Endothelial cell of umbilical vein (primary cell): ENCODE data around the gene SHC4. TPM values are rescaled to one million over a fixed set of nuclear protein-coding genes. Genes with fewer than 3 reads are reported as not detected.

ENCODE experiments used
- BruUV-seq: library from RNA; stranded (reverse); fragments of 400-500 nt; replicated peaks from 2 replicates; lab custom pipeline; 2021; lab: Mats Ljungman, UMichigan
- CTCF ChIA-PET: fragments of 300-600, 350-600 bp; sonication (Branson Sonifier 250); formaldehyde crosslinking; loops from one replicate; lab custom pipeline; 2021; ENCODE audit warnings: antibody characterized with exemption, inconsistent platforms; lab: Charles Lee
- POLR2A ChIA-PET: fragments of 300-600, 350-600 bp; sonication (Branson Sonifier 250); formaldehyde crosslinking; loops from one replicate; lab custom pipeline; 2021; ENCODE audit warnings: antibody characterized with exemption, inconsistent platforms; lab: Charles Lee
- DNase-seq: peaks from one replicate; pipeline ENCODE4 v3.0.0-alpha.2; 2011; ENCODE audit warnings: low read depth, low spot score
- FAIRE-seq: peaks from 2 replicates; lab custom pipeline; 2011; peaks lifted over from hg19 to GRCh38; lab: Jason Lieb, UNC
- H2AFZ ChIP-seq: 2 replicates; pipeline ENCODE4 v1.6.0; 2012; ENCODE audit warnings: low read depth, low read length, control low read depth, inconsistent platforms
- H3K27ac ChIP-seq: 2 replicates; pipeline ENCODE4 v1.5.1; 2011; ENCODE audit warnings: low read depth, mild to moderate bottlenecking, control low read depth, low read length, moderate library complexity; ENCODE audit not compliant: insufficient read depth
- H3K27me3 ChIP-seq, 2 experiments: 2 replicates each; pipeline versions ENCODE4 v1.6.0 to v1.6.1; 2011; ENCODE audit warnings: low read length in 2 of 2, mixed read lengths in 1 of 2; ENCODE audit not compliant: control insufficient read depth in 2 of 2, insufficient read depth in 2 of 2
- H3K36me3 ChIP-seq, 2 experiments: 2 replicates in 1 of 2; 3 replicates in 1 of 2; pipeline ENCODE4 v1.5.1; 2011; ENCODE audit warnings: low read length in 2 of 2, mild to moderate bottlenecking in 1 of 2, moderate library complexity in 1 of 2; ENCODE audit not compliant: control insufficient read depth in 2 of 2, insufficient read depth in 2 of 2; ENCODE audit errors: extremely low read depth in 1 of 2
- H3K4me1 ChIP-seq: 3 replicates; pipeline ENCODE4 v1.5.1; 2011; ENCODE audit warnings: mild to moderate bottlenecking, low read length; ENCODE audit not compliant: control insufficient read depth, insufficient read depth; ENCODE audit errors: extremely low read depth
- H3K4me2 ChIP-seq: 2 replicates; pipeline ENCODE4 v1.6.1; 2011; ENCODE audit warnings: low read length, control low read depth, mixed read lengths; ENCODE audit not compliant: insufficient read depth
- H3K4me3 ChIP-seq, 3 experiments: fragments of 200-600 bp in 1 of 3; sonication (generic), shearing (Covaris generic) in 1 of 3; replicated peaks in 1 of 3; 2 replicates each; pipeline ENCODE4 v1.5.1; 2011 to 2016; ENCODE audit warnings: control low read depth in 3 of 3, low read length in 3 of 3, mild to moderate bottlenecking in 2 of 3, inconsistent platforms in 1 of 3, low read depth in 1 of 3, moderate library complexity in 1 of 3; ENCODE audit not compliant: insufficient read depth in 1 of 3
- H3K79me2 ChIP-seq: 2 replicates; pipeline ENCODE4 v1.6.0; 2012; ENCODE audit warnings: low read length, inconsistent platforms; ENCODE audit not compliant: control insufficient read depth, insufficient read depth
- H3K9ac ChIP-seq: replicated peaks from 2 replicates; pipeline ENCODE3; 2011; ENCODE audit warnings: low read length, control low read depth; ENCODE audit not compliant: insufficient read depth; ENCODE audit errors: extremely low read depth
- H3K9me1 ChIP-seq: replicated peaks from 3 replicates; pipeline ENCODE4 v1.6.0; 2011; ENCODE audit warnings: mild to moderate bottlenecking, low read length; ENCODE audit not compliant: control insufficient read depth, insufficient read depth; ENCODE audit errors: extremely low read depth
- H3K9me3 ChIP-seq: replicated peaks from 2 replicates; pipeline ENCODE4 v1.5.1; 2012; ENCODE audit warnings: low read length, inconsistent platforms; ENCODE audit not compliant: control insufficient read depth, insufficient read depth
- H4K20me1 ChIP-seq: replicated peaks from 2 replicates; pipeline ENCODE3; 2011; ENCODE audit warnings: mild to moderate bottlenecking, low read length; ENCODE audit not compliant: control insufficient read depth, insufficient read depth; ENCODE audit errors: extremely low read depth
- CTCF ChIP-seq, 2 donors: IDR thresholded peaks; 1 replicate in 1 of 2; 2 replicates in 1 of 2; pipeline ENCODE4 v1.5.1; 2011; ENCODE audit warnings: low read length in 2 of 2, mild to moderate bottlenecking in 2 of 2, moderate library complexity in 2 of 2, control low read depth in 1 of 2, inconsistent platforms in 1 of 2, low read depth in 1 of 2; ENCODE audit not compliant: insufficient read depth in 1 of 2; ENCODE audit errors: extremely low read depth in 1 of 2
- EZH2 ChIP-seq: IDR thresholded peaks from 2 replicates; pipeline ENCODE4 v1.6.1; 2012; ENCODE audit warnings: borderline replicate concordance, low read depth, mild to moderate bottlenecking, moderate library complexity, low read length, inconsistent platforms; ENCODE audit not compliant: severe bottlenecking
- FOS ChIP-seq: IDR thresholded peaks from 2 replicates; pipeline ENCODE4 v1.6.1; 2011; ENCODE audit warnings: mild to moderate bottlenecking, low read length, moderate library complexity, borderline replicate concordance; ENCODE audit not compliant: insufficient read depth
- GATA2 ChIP-seq: IDR thresholded peaks from 2 replicates; pipeline ENCODE4 v1.7.0; 2011; ENCODE audit warnings: low read depth, mild to moderate bottlenecking, moderate library complexity, mixed read lengths, low read length; ENCODE audit not compliant: insufficient read length, insufficient read depth
- JUN ChIP-seq: IDR thresholded peaks from 2 replicates; pipeline ENCODE4 v1.6.1; 2011; ENCODE audit warnings: borderline replicate concordance, low read depth; ENCODE audit not compliant: insufficient read length, insufficient read depth
- MAX ChIP-seq: IDR thresholded peaks from 2 replicates; pipeline ENCODE4 v1.6.1; 2011; ENCODE audit not compliant: insufficient read depth, insufficient read length
- MYC ChIP-seq: IDR thresholded peaks from one replicate; pipeline ENCODE4 v1.6.1; 2011; ENCODE audit warnings: mild to moderate bottlenecking, low read depth, low read length
- POLR2A ChIP-seq: IDR thresholded peaks from 2 replicates; pipeline ENCODE4 v1.6.1; 2012; ENCODE audit warnings: low read depth, mild to moderate bottlenecking, control low read depth, low read length
- POLR2AphosphoS5 ChIP-seq: IDR thresholded peaks from 2 replicates; pipeline ENCODE4 v1.6.1; 2012; ENCODE audit warnings: low read depth, mild to moderate bottlenecking, control low read depth, low read length, moderate library complexity; ENCODE audit not compliant: insufficient read depth
- dilution Hi-C: fragments of 300-500 bp; cut with MboI; formaldehyde crosslinking; loops from one replicate; pipeline ENCODE4 v1.15.0; 2019; ENCODE audit warnings: low sequenced_read_pairs; ENCODE audit not compliant: extremely low pct_ligation_motif_present
- intact Hi-C: fragments of 100-400 bp; cut with micrococcal nuclease; formaldehyde crosslinking; loops from one replicate; pipeline ENCODE4 v1.10.0; 2022
- polyA plus RNA-seq, 4 experiments: library from polyadenylated mRNA; depleted of rRNA in 3 of 4; stranded (reverse) in 3 of 4; unstranded in 1 of 4; fragments of >200 nt; gene quantifications; 2 replicates each; pipeline versions ENCODE4 v1.2.1 to v1.2.3, GENCODE V29; 2011 to 2012; ENCODE audit warnings: missing spikeins in 1 of 4
- total RNA-seq: library from RNA; stranded (reverse); gene quantifications from 2 replicates; pipeline ENCODE4 v1.2.3, GENCODE V29; 2021

The SHC4 gene
- total and polyA plus RNA-seq, 2 donors (not counting 3 experiments of a cell fraction or from before 2014, with no cell fraction given): 0.20 TPM; not detected in 1

DNA sequence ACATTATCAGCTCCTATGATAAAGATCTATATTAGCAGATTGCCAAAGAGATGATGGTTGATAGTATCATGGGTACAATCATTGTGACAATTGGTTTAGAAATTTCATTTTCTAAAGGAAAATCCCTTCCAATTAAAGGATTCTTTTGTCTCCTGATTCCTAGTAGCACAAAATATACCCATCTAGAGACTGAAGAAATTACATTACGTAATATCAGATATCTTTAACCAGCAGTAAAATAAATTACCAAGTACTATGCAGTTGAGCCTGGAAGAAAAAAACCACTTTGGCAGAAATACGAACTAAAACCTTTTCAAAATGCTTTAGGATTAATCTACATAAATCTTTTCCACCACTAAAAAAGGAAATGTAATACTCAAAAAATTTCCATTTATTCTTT lies 35.6 kb upstream of the SHC4 start:
- FAIRE-seq: no peak
- peaks cover 16 to 21% of the 10 kb centered on the region in 2 experiments for H3K36me3 ChIP-seq
- H2AFZ ChIP-seq: no peak overlapping the region
- intact Hi-C loops: no loop called here
- no TSS peak for BruUV-seq
- no peak overlapping the region for H3K4me2 ChIP-seq
- no peaks in the 10 kb centered on the region for H3K9me3 ChIP-seq
- POLR2A ChIA-PET: no interaction called here
- CTCF ChIA-PET: interaction anchor here (1.1 to 1.4 kb wide), 2 partner anchors 24 to 147 kb away, joined by 3 to 5 read pairs; no protein-coding TSS in a partner anchor
- dilution Hi-C loops: no loop called here
- H4K20me1 ChIP-seq: peaks cover 5% of the 10 kb centered on the region
- no peak for DNase-seq
- no peaks in the 10 kb centered on the region for H3K27me3 ChIP-seq
- TF ChIP-seq MAX (no peak), CTCF (IDR thresholded peaks at IDR 0.05; ENCODE audit: extremely low read depth in 1 of 2, insufficient read depth in 1 of 2, low read depth in 1 of 2, low read length in 2 of 2) (no peak), POLR2A (no peak), JUN (no peak), EZH2 (no peak), POLR2AphosphoS5 (no peak), GATA2 (no peak), MYC (no peak), FOS (no peak)
- H3K79me2 ChIP-seq: no peaks in the 10 kb centered on the region
- no peak overlapping the region for H3K27ac ChIP-seq
- no peaks in the 10 kb centered on the region for H3K4me1 ChIP-seq
- no peak overlapping the region for H3K9ac ChIP-seq
- no peaks in the 10 kb centered on the region for H3K9me1 ChIP-seq
- H3K4me3 ChIP-seq: no peak overlapping the region
